ENCODE results near the gene SEC22B.
"Not testable (repeated sequence)": the region's sequence is repeated elsewhere in the genome, so short reads cannot be mapped to it uniquely, and the experiment has no call there.

The SEC22B gene

DNA sequence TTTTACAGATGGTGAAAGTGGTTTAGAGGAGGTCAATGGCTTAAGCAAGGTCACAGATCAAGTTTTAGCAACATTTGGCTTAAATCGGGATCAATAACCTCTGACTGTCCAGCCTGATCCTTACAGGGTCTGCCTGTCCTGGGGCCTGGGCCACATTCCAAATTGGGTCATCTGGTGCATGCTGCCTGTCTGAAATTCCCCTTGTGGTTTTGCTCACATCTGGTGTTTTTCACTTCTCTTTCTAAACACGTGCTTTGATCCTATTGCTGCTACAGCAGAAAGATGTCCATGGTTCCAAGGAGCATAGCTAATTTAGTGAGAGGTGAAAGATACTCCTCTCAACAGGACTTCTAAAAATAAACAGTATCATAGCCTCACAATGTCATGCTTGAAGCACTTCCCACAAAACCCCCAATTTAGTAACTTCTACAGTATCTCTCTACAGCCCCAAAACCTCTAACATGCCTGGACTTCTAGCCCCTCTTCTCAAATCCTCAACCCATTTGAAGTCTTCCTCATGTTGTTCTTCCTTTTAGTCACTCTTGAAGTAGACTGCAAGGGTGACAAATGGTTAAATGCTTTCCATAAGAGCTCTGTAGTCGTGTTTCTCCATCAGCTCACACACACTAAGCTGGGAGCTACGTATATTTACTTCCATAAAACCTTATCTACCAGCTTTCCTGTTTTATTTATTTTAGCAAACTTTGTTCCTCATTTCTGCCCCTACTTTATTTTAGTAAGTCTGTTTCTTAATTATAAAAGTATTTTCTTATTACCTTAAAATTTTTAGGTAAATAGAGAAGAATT lies 58.7 kb downstream of the SEC22B start:
- DNase-seq = peak; percentile 49

DNA sequence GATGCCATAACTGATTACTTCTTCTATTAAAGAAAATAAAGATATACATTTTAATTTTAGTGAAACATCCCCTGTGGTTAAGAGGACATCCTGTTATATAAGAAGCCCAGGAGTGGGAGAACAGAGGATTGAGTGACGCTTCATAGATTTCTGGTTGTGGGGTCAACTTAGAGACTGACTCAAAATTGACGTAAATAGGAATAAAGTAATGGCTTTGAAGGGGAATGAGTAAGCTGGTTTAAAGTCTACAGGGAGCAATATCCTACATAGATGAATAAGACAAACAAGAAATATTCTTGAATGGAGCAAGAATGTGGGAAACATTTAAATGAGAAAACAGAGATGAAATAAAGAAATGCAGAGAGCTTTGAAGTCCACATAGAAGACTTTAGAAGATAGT lies 60.2 kb downstream of the SEC22B start:
- not testable (repeated sequence) for DNase-seq

DNA sequence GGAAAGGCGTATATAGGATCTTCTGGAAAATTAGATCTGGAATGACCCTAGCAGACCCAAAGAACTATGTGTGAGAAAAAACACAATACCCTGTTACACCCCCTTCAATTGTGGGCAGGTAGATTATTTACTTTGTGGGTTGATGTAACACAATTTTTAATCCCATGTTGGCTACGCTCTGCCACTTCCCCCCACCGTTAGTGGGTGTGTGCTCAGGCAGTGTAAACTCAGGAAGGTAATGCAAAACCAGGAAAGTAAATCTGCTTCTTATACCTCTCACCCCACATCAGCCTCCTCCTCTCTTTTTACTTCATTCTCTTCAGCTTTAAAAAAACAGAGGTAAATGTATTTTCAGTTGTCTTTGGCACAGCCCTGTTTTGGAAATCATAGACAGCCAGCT lies 63.2 kb downstream of the SEC22B start:
- DNase-seq = not testable (repeated sequence)

DNA sequence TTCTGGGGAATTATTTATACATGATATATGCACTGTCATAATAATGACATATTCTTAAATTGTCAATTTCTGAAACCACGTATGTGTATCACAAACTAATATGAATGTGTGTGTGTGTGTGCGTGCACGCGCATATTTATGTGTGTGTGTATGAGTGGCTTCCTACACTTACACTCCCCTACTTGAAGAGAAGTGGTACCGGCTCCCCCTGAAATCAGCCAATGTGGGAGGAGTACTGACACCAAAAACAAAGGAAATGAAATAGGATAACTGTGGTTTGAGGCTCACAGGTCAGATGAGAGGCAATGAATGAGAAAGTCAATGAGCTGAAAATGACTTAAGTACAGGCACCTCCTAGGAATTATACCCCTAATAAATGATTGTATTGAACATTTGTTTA lies 64.1 kb downstream of the SEC22B start:
- not testable (repeated sequence) for DNase-seq

DNA sequence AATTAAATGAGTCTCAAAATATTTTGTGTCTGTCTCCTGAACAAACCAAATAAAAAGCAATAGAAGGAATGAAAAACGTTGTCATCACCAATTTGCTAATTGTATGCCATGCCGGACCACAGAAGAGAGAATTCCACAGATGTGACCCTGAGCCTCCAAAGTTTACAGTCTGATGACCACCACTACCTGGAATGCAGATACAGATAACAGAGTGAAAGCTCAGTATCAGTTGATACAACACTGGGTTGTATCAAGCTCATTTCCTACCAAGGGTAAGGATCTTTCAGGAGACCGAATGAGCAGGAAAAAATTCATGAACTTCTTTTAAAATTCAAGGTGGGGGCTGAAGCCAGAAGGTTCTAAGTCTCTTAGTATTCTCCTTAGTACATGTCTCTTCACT lies 64.5 kb downstream of the SEC22B start:
- DNase-seq = not testable (repeated sequence)

DNA sequence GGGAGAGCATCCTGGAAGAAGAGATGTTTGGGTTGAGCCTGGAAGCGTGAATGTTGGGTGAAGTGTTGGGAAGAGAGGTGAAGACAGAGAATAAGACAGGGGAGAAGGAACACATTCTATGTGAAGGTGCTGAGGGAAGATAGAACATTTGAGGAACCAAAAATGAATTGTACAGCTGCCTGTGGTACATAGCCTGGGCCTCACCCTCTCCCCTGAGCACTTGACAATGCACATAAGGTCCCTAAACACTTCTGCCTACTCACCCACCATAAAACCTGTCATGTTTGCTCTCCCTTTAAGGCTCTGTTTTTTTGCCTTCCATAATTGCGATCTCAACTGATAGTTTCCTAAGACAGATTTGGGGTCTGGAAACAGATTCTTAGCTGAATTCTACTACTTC lies 65.3 kb downstream of the SEC22B start:
- not testable (repeated sequence) for DNase-seq

DNA sequence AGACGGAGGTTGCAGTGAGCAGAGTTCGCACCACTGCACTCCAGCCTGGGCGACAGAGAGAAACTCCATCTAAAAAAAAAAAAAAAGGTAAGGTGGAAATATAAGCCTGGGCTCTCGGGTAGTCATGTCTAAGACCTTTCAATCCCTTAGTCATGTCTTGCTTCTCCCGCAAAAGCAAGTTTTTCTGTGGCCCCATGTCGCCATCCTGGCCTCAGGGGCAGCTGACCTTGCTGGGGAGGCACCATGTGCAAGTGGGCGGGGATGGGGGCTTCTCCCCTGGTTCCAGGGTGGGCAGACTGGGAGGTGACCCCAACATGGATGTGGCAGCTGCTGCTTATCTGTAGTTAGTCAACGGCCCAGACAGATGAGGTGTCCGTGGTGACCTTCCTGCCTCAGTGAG lies 66.7 kb downstream of the SEC22B start:
- not testable (repeated sequence) for DNase-seq

DNA sequence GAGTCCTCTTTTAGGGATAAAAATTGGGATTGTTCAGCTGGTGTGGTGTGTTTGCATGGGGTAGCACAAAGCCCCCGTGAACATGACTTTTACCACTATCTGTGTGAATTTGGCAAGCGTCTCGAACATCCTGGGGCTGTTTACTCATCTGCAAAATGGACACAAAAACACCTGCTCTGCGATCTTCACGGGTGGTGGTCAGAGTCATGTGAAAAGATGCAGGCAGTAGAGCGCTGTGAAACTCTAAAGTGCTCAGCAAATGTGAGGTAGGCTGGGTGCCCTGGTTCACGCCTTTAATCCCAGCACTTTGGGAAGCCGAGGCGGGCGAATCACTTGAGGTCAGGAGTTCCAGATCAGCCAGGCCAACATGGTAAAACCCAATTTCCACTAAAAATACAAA lies 67.1 kb downstream of the SEC22B start:
- DNase-seq = not testable (repeated sequence)

DNA sequence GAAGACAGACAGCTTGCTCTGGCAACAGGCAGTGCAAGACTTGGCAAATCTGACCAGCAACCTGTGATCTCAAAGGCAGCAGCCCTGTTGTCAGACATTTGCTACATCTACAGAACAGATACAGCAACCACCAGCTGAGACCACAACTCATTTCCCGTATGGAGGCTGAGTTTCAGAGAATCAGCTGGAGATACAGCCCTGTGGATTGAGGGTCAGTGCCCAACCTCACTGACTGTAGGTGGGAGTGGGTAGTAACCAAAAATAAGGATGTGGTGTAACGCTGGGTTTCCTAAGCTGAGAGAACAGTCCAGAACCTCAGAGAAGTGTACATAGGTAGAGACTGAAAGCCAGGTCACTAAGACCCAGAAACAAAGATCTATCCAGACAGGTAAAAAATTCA lies 71.0 kb downstream of the SEC22B start:
- not testable (repeated sequence) for DNase-seq

DNA sequence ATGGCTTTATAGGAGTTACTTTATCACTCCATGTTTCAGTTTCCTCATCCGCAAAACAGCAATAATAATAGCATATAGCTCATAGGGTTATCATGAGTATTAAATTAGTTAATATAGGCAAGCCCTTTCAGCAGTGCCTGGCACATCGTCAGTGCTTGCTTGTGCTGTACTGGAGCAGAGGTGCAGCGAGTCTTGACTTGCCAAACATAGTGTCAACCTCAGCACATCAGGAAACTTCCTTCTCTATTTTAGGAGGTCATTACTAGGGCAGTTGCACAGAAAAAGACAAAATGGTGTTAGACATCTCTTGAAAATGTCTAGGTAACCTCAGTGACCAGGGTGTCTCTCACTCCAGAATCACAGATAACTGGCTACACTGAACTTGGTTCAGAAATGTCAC lies 72.6 kb downstream of the SEC22B start:
- not testable (repeated sequence) for DNase-seq

DNA sequence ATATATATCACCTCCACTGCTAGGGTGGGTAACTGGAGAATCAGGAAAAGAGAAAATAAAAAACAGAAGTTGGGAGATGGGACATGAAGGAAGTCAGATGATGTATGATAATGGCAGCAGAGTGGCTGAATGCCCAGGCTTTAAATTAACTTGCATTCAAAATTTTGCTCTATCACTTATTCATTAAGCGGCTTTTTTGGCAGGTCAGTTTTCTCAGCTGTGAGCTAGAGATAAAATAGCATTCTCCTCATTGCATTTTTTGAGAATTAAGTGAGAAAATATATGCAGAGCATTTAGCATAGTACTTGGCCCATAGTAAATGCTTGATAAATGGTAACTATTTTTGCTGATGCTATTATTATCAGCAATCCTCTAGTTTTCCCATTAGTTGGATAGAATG lies 74.7 kb downstream of the SEC22B start:
- not testable (repeated sequence) for DNase-seq
